Measurements from ENCODE around the gene AMBRA1.

Gene AMBRA1

DNA sequence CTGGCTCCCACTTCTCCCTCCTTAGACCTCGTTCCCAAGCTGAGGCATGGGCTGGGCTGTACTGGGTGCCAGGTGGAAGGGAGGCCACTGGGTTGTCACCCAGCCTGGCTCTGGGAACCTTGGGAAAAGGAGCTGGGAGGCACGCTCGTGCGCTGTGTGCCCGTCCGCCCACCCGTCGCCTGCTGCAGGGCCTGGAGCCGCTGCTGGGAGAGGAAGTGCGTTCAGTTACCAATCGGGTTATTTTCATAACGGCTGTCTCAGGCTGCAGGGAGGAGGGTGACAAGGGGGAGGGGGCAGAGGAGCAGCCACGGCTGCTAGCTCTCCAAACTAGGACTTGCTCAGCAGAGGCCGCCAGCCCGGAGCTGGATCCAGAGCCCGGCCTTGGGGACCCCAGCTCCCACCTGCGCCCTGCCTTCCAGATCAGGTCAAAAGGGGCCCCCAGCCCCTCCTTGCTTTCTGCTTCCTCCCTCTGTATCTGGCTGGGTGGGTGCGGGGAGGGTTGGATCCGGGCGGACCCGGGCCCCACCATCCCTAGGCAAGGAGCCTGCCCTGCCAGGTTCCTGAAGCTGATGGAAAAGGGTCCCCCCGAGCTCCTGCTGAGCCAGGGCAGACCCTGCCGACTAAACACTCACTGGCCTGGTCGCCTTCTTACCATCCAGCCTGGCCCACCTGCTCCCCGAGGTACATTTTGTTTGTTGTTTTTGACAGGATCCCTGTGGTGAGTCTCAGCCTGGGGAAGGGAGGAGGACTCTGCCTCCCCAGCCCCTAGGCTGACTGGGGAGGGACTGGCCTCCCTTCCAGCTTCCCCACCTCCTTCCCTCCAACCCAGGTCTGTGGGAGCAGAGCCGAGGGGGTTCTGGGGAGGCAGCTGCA is 232.3 kb downstream of the AMBRA1 start:
- Histone ChIP-seq H3K36me3 (ENCODE audit: control insufficient read depth in 5 of 5, insufficient read depth in 5 of 5, low read length in 5 of 5) (peaks cover 0 to 22% (median 14%) of the 10 kb centered on the region in 5 donors), H3K9me3 (ENCODE audit: control insufficient read depth in 5 of 5, low read length in 5 of 5) (no peaks in the 10 kb centered on the region), H3K4me1 (ENCODE audit: control insufficient read depth in 5 of 5, insufficient read depth in 5 of 5, low read length in 5 of 5) (peaks cover 8 to 47% (median 40%) of the 10 kb centered on the region in 5 donors), H3K4me3 (ENCODE audit: low read depth in 1 of 5, low read length in 5 of 5) (peak overlapping the region; percentile 0 to 62 (median 52)), H3K9ac (ENCODE audit: low read length in 5 of 5) (peak overlapping the region; percentile 3 to 83 (median 70)), H3K27ac (ENCODE audit: low read depth, low read length) (peak overlapping the region; percentile 56), H3K27me3 (ENCODE audit: control insufficient read depth in 5 of 5, insufficient read depth in 4 of 5, low read length in 5 of 5) (no peaks in the 10 kb centered on the region)

- Histone ChIP-seq H3K9me3 (ENCODE audit: control insufficient read depth in 5 of 5, low read length in 5 of 5) (no peaks in the 10 kb centered on the region), H3K27me3 (ENCODE audit: control insufficient read depth in 5 of 5, insufficient read depth in 4 of 5, low read length in 5 of 5) (no peaks in the 10 kb centered on the region), H3K4me1 (ENCODE audit: control insufficient read depth in 5 of 5, insufficient read depth in 5 of 5, low read length in 5 of 5) (peaks cover 8 to 51% (median 40%) of the 10 kb centered on the region in 5 donors), H3K36me3 (ENCODE audit: control insufficient read depth in 5 of 5, insufficient read depth in 5 of 5, low read length in 5 of 5) (peaks cover 0 to 22% (median 18%) of the 10 kb centered on the region in 5 donors), H3K9ac (ENCODE audit: low read length in 5 of 5) (peak overlapping the region in 4 of 5 donors; percentile 3 to 79 (median 71)), H3K4me3 (ENCODE audit: low read depth in 1 of 5, low read length in 5 of 5) (peak overlapping the region in 4 of 5 donors; percentile 32 to 62 (median 54)), H3K27ac (ENCODE audit: low read depth, low read length) (peak overlapping the region; percentile 56)
Measured at GRCh38 chr11:46360878-46361277, 232.9 kb downstream of the AMBRA1 start.

DNA sequence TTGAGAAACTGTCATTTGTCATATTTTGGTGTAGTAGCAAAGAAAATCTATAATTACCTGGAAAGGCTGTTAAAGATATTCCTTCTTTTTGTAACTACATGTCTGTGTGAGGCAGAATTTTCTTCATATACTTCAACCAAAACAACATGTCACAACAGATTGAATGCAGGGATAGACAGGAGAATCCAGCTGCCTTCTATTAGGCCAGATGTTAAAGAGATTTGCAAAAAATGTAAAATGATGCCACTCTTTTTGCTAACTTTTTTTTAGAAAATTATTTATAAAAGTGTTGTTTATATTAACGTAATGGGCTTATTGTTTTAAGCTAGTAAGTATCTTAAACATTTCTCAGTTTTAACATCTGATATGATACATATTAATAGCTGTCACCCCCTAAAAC is 233.9 kb downstream of the AMBRA1 start:
- peaks cover 8 to 49% (median 40%) of the 10 kb centered on the region in 5 donors for H3K4me1 ChIP-seq (ENCODE audit: control insufficient read depth in 5 of 5, insufficient read depth in 5 of 5, low read length in 5 of 5)

GRCh38 chr11:46357483-46357936 is 236.3 kb downstream of the AMBRA1 start:
- Histone ChIP-seq H3K4me1 (ENCODE audit: control insufficient read depth in 5 of 5, insufficient read depth in 5 of 5, low read length in 5 of 5) (peaks cover 5 to 35% (median 30%) of the 10 kb centered on the region in 5 donors), H3K4me3 (ENCODE audit: low read depth in 1 of 5, low read length in 5 of 5) (no peak overlapping the region), H3K9ac (ENCODE audit: low read length in 5 of 5) (no peak overlapping the region)

More for the DNA sequence above, 233.9 kb downstream of the AMBRA1 start:
- H3K36me3 ChIP-seq (ENCODE audit: control insufficient read depth in 5 of 5, insufficient read depth in 5 of 5, low read length in 5 of 5): peaks cover 0 to 18% (median 17%) of the 10 kb centered on the region in 5 donors
- no peak overlapping the region for H3K27ac ChIP-seq (ENCODE audit: low read depth, low read length)
- no peak overlapping the region for H3K9ac ChIP-seq (ENCODE audit: low read length in 5 of 5)
- H3K4me3 ChIP-seq (ENCODE audit: low read depth in 1 of 5, low read length in 5 of 5): no peak overlapping the region
- no peaks in the 10 kb centered on the region for H3K9me3 ChIP-seq (ENCODE audit: control insufficient read depth in 5 of 5, low read length in 5 of 5)
- H3K27me3 ChIP-seq (ENCODE audit: control insufficient read depth in 5 of 5, insufficient read depth in 4 of 5, low read length in 5 of 5): no peaks in the 10 kb centered on the region

DNA sequence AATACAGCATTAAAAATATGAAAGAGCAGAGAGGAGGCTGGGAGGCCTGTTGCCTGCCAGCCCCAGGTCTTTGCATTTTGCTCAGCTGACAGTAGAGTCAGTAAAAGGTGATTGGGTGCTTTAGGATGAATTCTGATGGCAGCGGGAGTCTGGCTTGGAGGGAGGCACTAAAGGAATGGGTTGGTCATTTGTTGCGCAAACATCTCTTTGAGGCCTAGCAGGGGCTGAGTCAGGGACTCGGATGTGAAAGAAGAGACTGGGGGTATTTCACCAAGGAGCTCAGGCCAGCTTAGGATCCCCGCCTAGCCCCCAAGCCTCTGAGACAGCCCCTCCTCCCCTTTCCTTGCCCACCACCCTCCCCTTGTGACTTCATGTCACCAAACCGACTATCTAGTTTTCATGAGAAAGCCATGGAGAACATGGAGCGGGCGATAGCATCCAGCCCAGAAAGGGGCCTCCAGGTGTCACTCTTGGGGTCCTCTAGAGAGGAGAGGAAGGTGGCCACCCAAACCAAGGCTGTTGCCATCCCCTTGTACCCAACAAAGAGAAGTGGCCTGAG is 236.8 kb downstream of the AMBRA1 start:
- Histone ChIP-seq H3K9ac (ENCODE audit: low read length in 5 of 5) (no peak overlapping the region), H3K36me3 (ENCODE audit: control insufficient read depth in 5 of 5, insufficient read depth in 5 of 5, low read length in 5 of 5) (peaks cover 0 to 19% (median 11%) of the 10 kb centered on the region in 5 donors), H3K9me3 (ENCODE audit: control insufficient read depth in 5 of 5, low read length in 5 of 5) (no peaks in the 10 kb centered on the region), H3K4me1 (ENCODE audit: control insufficient read depth in 5 of 5, insufficient read depth in 5 of 5, low read length in 5 of 5) (peaks cover 2 to 35% (median 30%) of the 10 kb centered on the region in 5 donors), H3K27me3 (ENCODE audit: control insufficient read depth in 5 of 5, insufficient read depth in 4 of 5, low read length in 5 of 5) (no peaks in the 10 kb centered on the region), H3K4me3 (ENCODE audit: low read depth in 1 of 5, low read length in 5 of 5) (no peak overlapping the region), H3K27ac (ENCODE audit: low read depth, low read length) (no peak overlapping the region)

More at GRCh38 chr11:46357483-46357936, 236.3 kb downstream of the AMBRA1 start:
- H3K9me3 ChIP-seq (ENCODE audit: control insufficient read depth in 5 of 5, low read length in 5 of 5): no peaks in the 10 kb centered on the region
- peaks cover 0 to 19% (median 11%) of the 10 kb centered on the region in 5 donors for H3K36me3 ChIP-seq (ENCODE audit: control insufficient read depth in 5 of 5, insufficient read depth in 5 of 5, low read length in 5 of 5)
- H3K27me3 ChIP-seq (ENCODE audit: control insufficient read depth in 5 of 5, insufficient read depth in 4 of 5, low read length in 5 of 5): no peaks in the 10 kb centered on the region
- no peak overlapping the region for H3K27ac ChIP-seq (ENCODE audit: low read depth, low read length)

- Histone ChIP-seq H3K9me3 (ENCODE audit: control insufficient read depth in 5 of 5, low read length in 5 of 5) (no peaks in the 10 kb centered on the region), H3K4me1 (ENCODE audit: control insufficient read depth in 5 of 5, insufficient read depth in 5 of 5, low read length in 5 of 5) (peaks cover 6 to 43% (median 36%) of the 10 kb centered on the region in 5 donors), H3K9ac (ENCODE audit: low read length in 5 of 5) (peak overlapping the region in 3 of 5 donors; percentile 10 to 52 (median 35)), H3K27ac (ENCODE audit: low read depth, low read length) (no peak overlapping the region), H3K36me3 (ENCODE audit: control insufficient read depth in 5 of 5, insufficient read depth in 5 of 5, low read length in 5 of 5) (peaks cover 0 to 19% (median 15%) of the 10 kb centered on the region in 5 donors), H3K27me3 (ENCODE audit: control insufficient read depth in 5 of 5, insufficient read depth in 4 of 5, low read length in 5 of 5) (no peaks in the 10 kb centered on the region), H3K4me3 (ENCODE audit: low read depth in 1 of 5, low read length in 5 of 5) (no peak overlapping the region)
Measured at GRCh38 chr11:46353698-46354097, 240.1 kb downstream of the AMBRA1 start.

DNA sequence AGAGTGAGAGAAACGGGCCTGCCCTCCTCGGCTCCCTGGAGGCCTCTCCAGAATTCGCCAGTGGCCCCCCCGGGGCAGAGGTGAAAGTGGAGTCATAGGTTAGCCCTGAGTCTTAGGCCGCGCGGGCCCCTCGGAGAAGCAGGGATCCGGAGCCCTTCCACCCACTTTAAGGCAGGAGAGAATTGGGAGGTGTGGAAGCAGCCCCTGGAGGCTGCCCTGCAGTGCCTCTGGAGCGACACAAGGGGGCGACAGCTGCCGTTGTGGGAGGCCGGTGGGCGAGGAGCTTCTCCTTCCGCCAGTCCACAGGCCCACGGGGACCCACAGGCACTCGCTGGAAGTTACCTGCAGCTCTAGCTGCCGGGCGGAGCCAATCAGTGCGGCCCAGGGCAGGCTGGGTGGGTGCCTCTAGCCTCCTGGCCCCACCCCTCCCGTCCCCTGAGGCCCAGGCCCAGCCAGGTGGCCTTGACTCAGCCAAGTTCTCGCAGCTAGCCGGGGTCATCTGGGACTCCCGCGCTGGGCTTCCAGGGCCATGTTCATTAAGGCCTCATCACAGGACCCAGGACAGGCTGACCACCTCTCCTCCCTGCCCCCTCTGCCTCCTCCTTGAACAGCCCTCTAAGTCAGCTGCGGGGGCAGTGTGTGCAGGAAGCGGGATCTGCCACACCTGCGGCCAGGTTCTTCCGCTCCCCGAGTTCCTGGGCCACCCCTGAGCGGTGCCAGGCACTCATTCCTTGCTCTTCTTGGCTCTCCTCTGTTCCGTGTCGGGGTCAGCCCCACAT is 241.6 kb downstream of the AMBRA1 start:
- peak overlapping the region in 3 of 5 donors; percentile 6 to 31 (median 17) for H3K4me3 ChIP-seq (ENCODE audit: low read depth in 1 of 5, low read length in 5 of 5)
- peaks cover 0 to 19% (median 12%) of the 10 kb centered on the region in 5 donors for H3K36me3 ChIP-seq (ENCODE audit: control insufficient read depth in 5 of 5, insufficient read depth in 5 of 5, low read length in 5 of 5)
- no peaks in the 10 kb centered on the region for H3K9me3 ChIP-seq (ENCODE audit: control insufficient read depth in 5 of 5, low read length in 5 of 5)
- no peaks in the 10 kb centered on the region for H3K27me3 ChIP-seq (ENCODE audit: control insufficient read depth in 5 of 5, insufficient read depth in 4 of 5, low read length in 5 of 5)
- peaks cover 6 to 54% (median 46%) of the 10 kb centered on the region in 5 donors for H3K4me1 ChIP-seq (ENCODE audit: control insufficient read depth in 5 of 5, insufficient read depth in 5 of 5, low read length in 5 of 5)
- H3K9ac ChIP-seq (ENCODE audit: low read length in 5 of 5): peak overlapping the region in 3 of 5 donors; percentile 17 to 57 (median 46)
- peak overlapping the region; percentile 30 for H3K27ac ChIP-seq (ENCODE audit: low read depth, low read length)

GRCh38 chr11:46351606-46352005 is 242.2 kb downstream of the AMBRA1 start:
- Histone ChIP-seq H3K4me3 (ENCODE audit: low read depth in 1 of 5, low read length in 5 of 5) (peak overlapping the region in 2 of 5 donors; percentile 17 to 31), H3K9ac (ENCODE audit: low read length in 5 of 5) (peak overlapping the region in 3 of 5 donors; percentile 17 to 52 (median 46)), H3K9me3 (ENCODE audit: control insufficient read depth in 5 of 5, low read length in 5 of 5) (no peaks in the 10 kb centered on the region), H3K36me3 (ENCODE audit: control insufficient read depth in 5 of 5, insufficient read depth in 5 of 5, low read length in 5 of 5) (peaks cover 0 to 19% (median 10%) of the 10 kb centered on the region in 5 donors), H3K27ac (ENCODE audit: low read depth, low read length) (peak overlapping the region; percentile 30), H3K27me3 (ENCODE audit: control insufficient read depth in 5 of 5, insufficient read depth in 4 of 5, low read length in 5 of 5) (no peaks in the 10 kb centered on the region), H3K4me1 (ENCODE audit: control insufficient read depth in 5 of 5, insufficient read depth in 5 of 5, low read length in 5 of 5) (peaks cover 9 to 58% (median 51%) of the 10 kb centered on the region in 5 donors)

DNA sequence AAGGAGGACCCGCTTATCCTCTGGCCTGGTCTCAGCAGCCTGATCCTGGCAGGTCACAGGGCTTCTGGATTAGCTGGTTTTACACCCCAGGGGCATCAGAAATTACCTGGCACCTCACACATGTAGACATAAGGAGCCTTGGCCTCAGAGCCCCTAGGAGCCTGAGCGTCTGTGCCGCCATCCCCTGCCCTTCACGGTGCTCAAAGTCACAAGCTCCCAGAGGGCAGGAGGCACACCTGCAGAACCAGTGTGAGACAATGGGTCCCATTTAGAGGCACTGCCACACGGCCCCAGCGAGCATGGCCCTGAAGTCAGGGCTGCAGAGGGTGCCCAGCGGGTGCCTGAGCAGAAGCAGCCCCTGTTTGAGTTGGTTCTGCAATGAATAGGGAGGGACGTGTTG is 242.7 kb downstream of the AMBRA1 start:
- H3K9ac ChIP-seq (ENCODE audit: low read length in 5 of 5): peak overlapping the region in 2 of 5 donors; percentile 46 to 52
- H3K4me3 ChIP-seq (ENCODE audit: low read depth in 1 of 5, low read length in 5 of 5): no peak overlapping the region
- H3K36me3 ChIP-seq (ENCODE audit: control insufficient read depth in 5 of 5, insufficient read depth in 5 of 5, low read length in 5 of 5): peaks cover 0 to 14% (median 6%) of the 10 kb centered on the region in 5 donors
- H3K9me3 ChIP-seq (ENCODE audit: control insufficient read depth in 5 of 5, low read length in 5 of 5): no peaks in the 10 kb centered on the region
- peak overlapping the region; percentile 30 for H3K27ac ChIP-seq (ENCODE audit: low read depth, low read length)
- no peaks in the 10 kb centered on the region for H3K27me3 ChIP-seq (ENCODE audit: control insufficient read depth in 5 of 5, insufficient read depth in 4 of 5, low read length in 5 of 5)
- peaks cover 12 to 61% (median 56%) of the 10 kb centered on the region in 5 donors for H3K4me1 ChIP-seq (ENCODE audit: control insufficient read depth in 5 of 5, insufficient read depth in 5 of 5, low read length in 5 of 5)

All from subcutaneous abdominal adipose tissue (tissue), 5 donors.